Endothelial cell (in vitro differentiated cells): ENCODE data around the gene CXCR2. TPM values are rescaled to one million over a fixed set of nuclear protein-coding genes. Genes with fewer than 3 reads are reported as not detected.

Experiments
- DNase-seq: peaks from one replicate; pipeline ENCODE4 v3.0.0; 2021; ENCODE audit warnings: low spot score
- H3K27ac Mint-ChIP-seq: one replicate; pipeline ENCODE4 v1.8.0; 2021; ENCODE audit warnings: mixed read lengths, inconsistent platforms; ENCODE audit not compliant: unreplicated experiment
- H3K27me3 Mint-ChIP-seq: one replicate; pipeline ENCODE4 v1.8.0; 2021; ENCODE audit warnings: mild to moderate bottlenecking, moderate library complexity, mixed read lengths, inconsistent platforms; ENCODE audit not compliant: unreplicated experiment
- H3K36me3 Mint-ChIP-seq: one replicate; pipeline ENCODE4 v1.8.0; 2021; ENCODE audit warnings: mild to moderate bottlenecking, low read depth, mixed read lengths, inconsistent platforms; ENCODE audit not compliant: unreplicated experiment
- H3K4me1 Mint-ChIP-seq: one replicate; pipeline ENCODE4 v1.8.0; 2021; ENCODE audit warnings: mild to moderate bottlenecking, mixed read lengths, inconsistent platforms; ENCODE audit not compliant: unreplicated experiment
- H3K4me3 Mint-ChIP-seq: one replicate; pipeline ENCODE4 v1.8.0; 2021; ENCODE audit warnings: mild to moderate bottlenecking, mixed read lengths, inconsistent platforms; ENCODE audit not compliant: unreplicated experiment
- H3K9me3 Mint-ChIP-seq: one replicate; pipeline ENCODE4 v1.8.0; 2021; ENCODE audit warnings: mixed read lengths, inconsistent platforms; ENCODE audit not compliant: unreplicated experiment
- total RNA-seq: library from RNA; stranded (reverse); fragmentation: NEBNext Ultra II Directional; extraction: Animal tissue kit (Norgen Biotek cat#: 25700); gene quantifications from one replicate; pipeline ENCODE4 v1.2.1, GENCODE V29; 2021; ENCODE audit not compliant: unreplicated experiment
- TF ChIP-seq, protein P1 (sequence below): fragments of 200-600 bp; sonication (generic); IDR thresholded peaks from one replicate; pipeline ENCODE4 v1.5.0; 2021; ENCODE audit warnings: antibody characterized with exemption; ENCODE audit not compliant: unreplicated experiment

CXCR2 gene
- total RNA-seq, 1 donor from 2014 or later: 0.49 TPM

DNA sequence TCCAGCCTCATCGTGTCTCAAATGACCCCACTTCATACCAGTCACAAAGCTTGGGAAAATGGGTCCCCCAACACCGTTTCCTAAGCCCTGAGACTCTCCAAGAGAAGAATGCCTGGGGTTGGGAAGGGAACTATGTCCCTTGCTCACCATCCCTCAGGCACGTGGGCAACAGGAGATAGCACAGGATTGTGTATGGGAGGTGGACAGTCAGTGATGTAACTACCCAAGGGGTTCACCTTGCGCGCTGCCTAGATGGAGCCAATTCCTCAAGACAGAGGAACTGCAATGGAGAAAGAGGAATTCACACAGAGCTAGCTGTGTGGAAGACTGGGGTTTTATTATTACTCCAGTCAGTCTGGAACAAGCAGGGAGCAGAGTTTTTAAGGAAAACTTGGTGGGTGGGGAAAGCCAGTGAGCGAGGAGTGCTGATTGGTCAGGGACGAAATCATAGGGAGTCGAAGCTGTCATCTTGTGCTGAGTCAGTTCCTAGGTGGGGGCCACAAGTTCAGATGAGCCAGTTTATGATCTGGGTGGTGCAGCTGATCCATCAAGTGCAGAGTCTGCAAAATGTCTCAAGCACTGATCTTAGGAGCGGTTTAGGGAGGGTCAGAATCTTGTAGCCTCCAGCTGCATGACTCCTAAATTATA is 54.8 kb downstream of the CXCR2 start:
- no peak overlapping the region for H3K4me3 Mint-ChIP-seq
- H3K27ac Mint-ChIP-seq: no peak overlapping the region
- H3K9me3 Mint-ChIP-seq: no peaks in the 10 kb centered on the region
- H3K36me3 Mint-ChIP-seq: no peaks in the 10 kb centered on the region
- TF ChIP-seq, protein P1, sequence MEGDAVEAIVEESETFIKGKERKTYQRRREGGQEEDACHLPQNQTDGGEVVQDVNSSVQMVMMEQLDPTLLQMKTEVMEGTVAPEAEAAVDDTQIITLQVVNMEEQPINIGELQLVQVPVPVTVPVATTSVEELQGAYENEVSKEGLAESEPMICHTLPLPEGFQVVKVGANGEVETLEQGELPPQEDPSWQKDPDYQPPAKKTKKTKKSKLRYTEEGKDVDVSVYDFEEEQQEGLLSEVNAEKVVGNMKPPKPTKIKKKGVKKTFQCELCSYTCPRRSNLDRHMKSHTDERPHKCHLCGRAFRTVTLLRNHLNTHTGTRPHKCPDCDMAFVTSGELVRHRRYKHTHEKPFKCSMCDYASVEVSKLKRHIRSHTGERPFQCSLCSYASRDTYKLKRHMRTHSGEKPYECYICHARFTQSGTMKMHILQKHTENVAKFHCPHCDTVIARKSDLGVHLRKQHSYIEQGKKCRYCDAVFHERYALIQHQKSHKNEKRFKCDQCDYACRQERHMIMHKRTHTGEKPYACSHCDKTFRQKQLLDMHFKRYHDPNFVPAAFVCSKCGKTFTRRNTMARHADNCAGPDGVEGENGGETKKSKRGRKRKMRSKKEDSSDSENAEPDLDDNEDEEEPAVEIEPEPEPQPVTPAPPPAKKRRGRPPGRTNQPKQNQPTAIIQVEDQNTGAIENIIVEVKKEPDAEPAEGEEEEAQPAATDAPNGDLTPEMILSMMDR: no peak
- peaks cover 3% of the 10 kb centered on the region for H3K4me1 Mint-ChIP-seq
- H3K27me3 Mint-ChIP-seq: no peaks in the 10 kb centered on the region
- no peak for DNase-seq

DNA sequence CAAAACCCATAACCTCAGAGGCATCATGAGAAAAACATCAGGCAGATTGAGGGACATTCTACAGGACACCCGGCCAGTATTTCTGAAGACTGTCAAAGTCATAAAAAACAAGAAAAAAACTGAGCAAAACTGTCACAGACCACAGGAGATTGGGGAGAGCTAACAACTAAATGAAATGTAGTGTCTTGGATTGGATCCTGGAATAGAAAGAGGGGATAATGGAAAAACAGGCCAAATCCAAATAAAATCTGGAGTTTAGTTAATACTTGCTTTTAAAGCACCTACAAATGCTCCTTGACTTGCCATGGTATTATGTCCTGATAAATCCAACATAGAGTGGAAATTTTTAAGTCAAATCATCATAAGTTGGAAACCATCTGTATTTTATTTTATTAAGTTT is 58.5 kb downstream of the CXCR2 start:
- Mint-ChIP-seq H3K4me3 (no peak overlapping the region), H3K9me3 (no peaks in the 10 kb centered on the region), H3K27ac (no peak overlapping the region), H3K4me1 (peaks cover 3% of the 10 kb centered on the region), H3K27me3 (peaks cover 3% of the 10 kb centered on the region), H3K36me3 (no peaks in the 10 kb centered on the region)
- DNase-seq: no peak
- TF ChIP-seq, protein P1: no peak

DNA sequence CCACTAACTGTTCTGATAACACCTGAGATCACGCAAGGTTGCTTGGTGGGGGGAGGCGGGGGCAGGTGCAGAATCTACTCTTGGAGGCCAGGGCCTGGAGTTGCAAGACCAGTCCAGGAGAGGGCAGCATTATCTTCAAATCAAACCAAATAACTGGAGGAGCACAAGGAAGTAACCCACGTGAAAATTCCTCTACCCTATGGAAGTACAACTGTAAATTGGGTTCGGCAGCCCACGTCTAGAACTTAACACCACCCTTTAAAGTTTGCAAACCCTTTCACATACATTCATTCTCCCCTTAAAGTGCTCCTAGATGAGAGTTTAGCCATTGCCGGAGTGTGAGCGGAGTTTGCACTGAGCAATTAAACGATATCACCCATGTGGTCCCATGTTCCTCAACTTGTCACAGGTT is 60.5 kb downstream of the CXCR2 start:
- no peak overlapping the region for H3K27ac Mint-ChIP-seq
- H3K4me1 Mint-ChIP-seq: peaks cover 3% of the 10 kb centered on the region
- H3K27me3 Mint-ChIP-seq: peaks cover 3% of the 10 kb centered on the region
- TF ChIP-seq, protein P1: peak; percentile 77
- peak; percentile 70 for DNase-seq
- H3K36me3 Mint-ChIP-seq: no peaks in the 10 kb centered on the region
- H3K9me3 Mint-ChIP-seq: no peaks in the 10 kb centered on the region
- no peak overlapping the region for H3K4me3 Mint-ChIP-seq

Other genes with a start within 250 kb of the CXCR2 start
- gene TNS1, start 123.0 kb upstream of the CXCR2 start, total RNA-seq: 11.6 TPM
- gene RUFY4, start 56.8 kb upstream of the CXCR2 start, total RNA-seq: not detected
- not detected for gene CXCR1, start 40.9 kb downstream of the CXCR2 start, total RNA-seq
- gene ARPC2, start 91.2 kb downstream of the CXCR2 start, total RNA-seq: 468 TPM
- 0.77 TPM for gene GPBAR1, start 135.0 kb downstream of the CXCR2 start, total RNA-seq
- gene AAMP, start 144.1 kb downstream of the CXCR2 start, total RNA-seq: 67.6 TPM
- 31.7 TPM for gene PNKD, start 144.5 kb downstream of the CXCR2 start, total RNA-seq
- 78.5 TPM for gene TMBIM1, start 166.5 kb downstream of the CXCR2 start, total RNA-seq
- gene CATIP, start 230.8 kb downstream of the CXCR2 start, total RNA-seq: not detected